Spleen (tissue), 11 donors: ENCODE results near the gene GSN. TPM values are rescaled to one million over a fixed set of nuclear protein-coding genes. Genes with fewer than 3 reads are reported as not detected.

Experiments used
- DNase-seq: peaks from one replicate; pipeline ENCODE4 v3.0.0-alpha.2; 2020
- H3K27ac ChIP-seq, 8 donors: fragments of 200-600 bp; sonication (generic) in 7 of 8; 1 replicate in 4 of 8; 2 replicates in 4 of 8; pipeline versions ENCODE4 v1.5.0 to v1.8.0; 2016 to 2021; ENCODE audit warnings: inconsistent platforms in 4 of 8, mild to moderate bottlenecking in 4 of 8, moderate library complexity in 1 of 8
- H3K27me3 ChIP-seq, 7 donors: fragments of 200-600 bp; sonication (generic) in 6 of 7; replicated peaks in 1 of 7; 1 replicate in 4 of 7; 2 replicates in 3 of 7; pipeline versions ENCODE4 v1.5.0 to v1.8.0; 2016 to 2021; ENCODE audit warnings: inconsistent platforms in 3 of 7, mild to moderate bottlenecking in 1 of 7
- H3K36me3 ChIP-seq, 6 donors: fragments of 200-600 bp; sonication (generic) in 5 of 6; 1 replicate in 4 of 6; 2 replicates in 2 of 6; pipeline versions ENCODE4 v1.5.0 to v1.8.0; 2016 to 2021; ENCODE audit warnings: inconsistent platforms in 2 of 6
- H3K4me1 ChIP-seq, 6 donors: fragments of 200-600 bp; sonication (generic) in 5 of 6; 1 replicate in 3 of 6; 2 replicates in 3 of 6; pipeline versions ENCODE4 v1.5.0 to v1.8.0; 2016 to 2021; ENCODE audit warnings: inconsistent platforms in 3 of 6
- H3K4me3 ChIP-seq, 8 donors: fragments of 200-600 bp; sonication (generic) in 7 of 8; 1 replicate in 4 of 8; 2 replicates in 4 of 8; pipeline versions ENCODE4 v1.5.0 to v1.8.0; 2016 to 2021; ENCODE audit warnings: inconsistent platforms in 4 of 8, mild to moderate bottlenecking in 4 of 8, moderate library complexity in 2 of 8
- H3K9me3 ChIP-seq, 8 donors: fragments of 200-600 bp; sonication (generic) in 7 of 8; 1 replicate in 4 of 8; 2 replicates in 4 of 8; pipeline versions ENCODE4 v1.5.0 to v1.8.0; 2016 to 2021; ENCODE audit warnings: inconsistent platforms in 4 of 8
- CTCF ChIP-seq, 11 experiments: fragments of 200-600 bp in 7 of 11; fragments of 450-650 bp in 4 of 11; sonication (generic) in 4 of 11; IDR thresholded peaks in 8 of 11; conservative IDR thresholded peaks in 3 of 11; 1 replicate in 7 of 11; 2 replicates in 4 of 11; pipeline versions ENCODE4 v1.4.0 to v1.8.0; 2016 to 2021; ENCODE audit warnings: antibody characterized with exemption in 11 of 11, inconsistent platforms in 4 of 11, mild to moderate bottlenecking in 1 of 11
- POLR2A ChIP-seq, 3 donors: fragments of 450-650 bp; IDR thresholded peaks; one replicate each; pipeline ENCODE4 v1.5.1; 2017; ENCODE audit warnings: antibody characterized with exemption in 3 of 3, mild to moderate bottlenecking in 1 of 3
- POLR2AphosphoS5 ChIP-seq, 3 donors: sonication (generic); formaldehyde crosslinking; IDR thresholded peaks; one replicate each; pipeline ENCODE4 v1.5.1; 2017; ENCODE audit warnings: antibody characterized with exemption in 3 of 3
- WGBS, 5 donors: extraction: QIAGEN DNeasy Blood & Tissue Kit in 3 of 5; methylation state at CpG; one replicate each; pipeline versions ENCODE4 v1.1.5 to v1.1.7; 2013 to 2018; 5-methylcytosine and 5-hydroxymethylcytosine counted together
- intact Hi-C: fragments of 100-400 bp; cut with DNase I; formaldehyde crosslinking; loops from one replicate; pipeline ENCODE4 v1.15.0; 2023; ENCODE audit warnings: low total_unique reads
- polyA plus RNA-seq, 3 donors: library from polyadenylated mRNA; stranded (reverse); fragments of 200-250 nt; gene quantifications; one replicate each; pipeline ENCODE4 v1.2.1, GENCODE V29; 2013
- total RNA-seq, 7 donors: library from RNA; depleted of rRNA in 3 of 7; stranded (reverse); fragments of >200 nt in 3 of 7; fragmentation: NEBNext Ultra II Directional in 4 of 7; extraction: Animal tissue kit (Norgen Biotek cat#: 25700) in 4 of 7; gene quantifications; one replicate each; pipeline versions ENCODE4 v1.1.0 to v1.2.1, GENCODE V29; 2016 to 2021
- donor health status: healthy with polysubstance abuse.
- donor health status: DM: no; HTN: no; CAD: no; lungs with moderate emphysema.
- donor health status: DM: no; HTN: no; CAD: no.
- donor health status: Bipolar disorder and iron deficiency.
- donor health status: healthy.
- donor health status: DM: no; HTN: no; CAD: no.
- donor health status: DM: yes; HTN: yes; CAD: no.

Gene GSN
- total and polyA plus RNA-seq, 10 donors = 115 to 432 (median 227) TPM

GRCh38 chr9:121323449-121324151, 55.6 kb downstream of the GSN start:
- H3K4me3 ChIP-seq = no peak overlapping the region
- peak overlapping the region in 5 of 8 donors; percentile 70 to 88 (median 86) for H3K27ac ChIP-seq
- H3K27me3 ChIP-seq = no peaks in the 10 kb centered on the region
- 85 to 98% (median 93%) methylated on average over 10 of the region's 10 CpGs for WGBS, 5 donors
- no peak for TF ChIP-seq CTCF (IDR thresholded peaks at IDR 0.05 in 8 of 11, conservative IDR thresholded peaks at IDR 0.05 in 3 of 11)
- peaks cover 0 to 100% (median 47%) of the 10 kb centered on the region in 6 donors for H3K36me3 ChIP-seq
- intact Hi-C loops = loop anchor here (5.0 to 10.0 kb wide), 2 partner anchors 51 to 74 kb away; partner anchors contain the start of gene STOM
- H3K9me3 ChIP-seq = no peaks in the 10 kb centered on the region
- H3K4me1 ChIP-seq = peaks cover 0 to 96% (median 38%) of the 10 kb centered on the region in 6 donors
- no peak for DNase-seq

GRCh38 chr9:121324316-121324715, 56.4 kb downstream of the GSN start:
- no peak for DNase-seq
- peaks cover 0 to 100% (median 49%) of the 10 kb centered on the region in 6 donors for H3K36me3 ChIP-seq

GRCh38 chr9:121324755-121325154, 56.8 kb downstream of the GSN start:
- peak overlapping the region; percentile 30 to 88 (median 84) for H3K27ac ChIP-seq
- H3K4me3 ChIP-seq = no peak overlapping the region
- peaks cover 0 to 95% (median 45%) of the 10 kb centered on the region in 6 donors for H3K4me1 ChIP-seq
- no peak for DNase-seq
- no peaks in the 10 kb centered on the region for H3K9me3 ChIP-seq
- peaks cover 0 to 100% (median 53%) of the 10 kb centered on the region in 6 donors for H3K36me3 ChIP-seq
- no peak for TF ChIP-seq POLR2AphosphoS5 (IDR thresholded peaks at IDR 0.05)
- no peak for TF ChIP-seq POLR2A (IDR thresholded peaks at IDR 0.05)
- no peak for TF ChIP-seq CTCF (IDR thresholded peaks at IDR 0.05 in 8 of 11, conservative IDR thresholded peaks at IDR 0.05 in 3 of 11)
- no peaks in the 10 kb centered on the region for H3K27me3 ChIP-seq
- WGBS, 5 donors = 56 to 90% (median 84%) methylated on average over 2 of the region's 2 CpGs
- intact Hi-C loops = loop anchor here (5.0 to 10.0 kb wide), 2 partner anchors 50 to 73 kb away; partner anchors contain the start of gene STOM

More at GRCh38 chr9:121324316-121324715, 56.4 kb downstream of the GSN start:
- Histone ChIP-seq H3K9me3 (no peaks in the 10 kb centered on the region), H3K27ac (peak overlapping the region in 6 of 8 donors; percentile 1 to 88 (median 86)), H3K27me3 (no peaks in the 10 kb centered on the region), H3K4me3 (no peak overlapping the region), H3K4me1 (peaks cover 0 to 96% (median 42%) of the 10 kb centered on the region in 6 donors)
- WGBS, 5 donors = 71 to 90% (median 77%) methylated on average over 5 of the region's 5 CpGs
- intact Hi-C loops = loop anchor here (5.0 to 10.0 kb wide), 2 partner anchors 50 to 73 kb away; partner anchors contain the start of gene STOM
- no peak for TF ChIP-seq POLR2A (IDR thresholded peaks at IDR 0.05)
- peak in 2 of 3 donors; percentile 21 to 39 for TF ChIP-seq POLR2AphosphoS5 (IDR thresholded peaks at IDR 0.05)
- TF ChIP-seq CTCF (IDR thresholded peaks at IDR 0.05 in 8 of 11, conservative IDR thresholded peaks at IDR 0.05 in 3 of 11) = no peak

- Histone ChIP-seq H3K9me3 (no peaks in the 10 kb centered on the region), H3K27ac (peak overlapping the region; percentile 70 to 88 (median 84)), H3K27me3 (no peaks in the 10 kb centered on the region), H3K4me1 (peaks cover 0 to 92% (median 40%) of the 10 kb centered on the region in 6 donors), H3K36me3 (peaks cover 0 to 100% (median 59%) of the 10 kb centered on the region in 6 donors), H3K4me3 (no peak overlapping the region)
- intact Hi-C loops = loop anchor here (10.0 kb wide), 1 partner anchor 49 kb away; the partner anchor contains the start of gene STOM
- WGBS, 5 donors = 54 to 74% (median 62%) methylated on average over 7 of the region's 7 CpGs
- no peak for DNase-seq
- peak in 4 of 11 experiments; percentile 17 to 60 (median 35) for TF ChIP-seq CTCF (IDR thresholded peaks at IDR 0.05 in 8 of 11, conservative IDR thresholded peaks at IDR 0.05 in 3 of 11)
- peak in 1 of 3 donors; percentile 61 for TF ChIP-seq POLR2AphosphoS5 (IDR thresholded peaks at IDR 0.05)
- no peak for TF ChIP-seq POLR2A (IDR thresholded peaks at IDR 0.05)
These were observed 57.4 kb downstream of the GSN start for GRCh38 chr9:121325387-121325786.
